T-helper 9 cell (primary cell): ENCODE results near the gene USP11.

Experiments used
- DNase-seq: peaks from one replicate; pipeline ENCODE4 v3.0.0-alpha.2; 2020

Gene USP11

DNA sequence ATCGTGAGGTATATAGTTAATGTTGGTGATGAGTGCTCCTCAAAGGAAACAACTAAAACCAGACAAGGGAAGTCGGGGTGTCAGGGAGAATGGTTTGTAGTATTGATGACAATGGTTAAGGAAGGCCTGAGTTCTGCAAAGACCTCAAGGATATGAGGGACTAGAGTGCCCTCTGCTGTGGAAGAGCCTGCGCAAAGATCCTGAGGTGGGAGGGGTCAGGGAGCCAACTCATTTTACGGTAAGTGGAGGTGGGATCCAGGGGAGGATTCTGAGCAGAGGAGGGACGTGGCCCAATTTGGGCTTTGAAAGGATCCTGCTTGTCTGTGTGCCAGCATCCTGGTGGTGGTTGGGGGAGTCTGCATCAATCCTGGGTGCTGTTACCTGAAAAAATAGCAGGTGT lies 27.8 kb upstream of the USP11 start:
- no peak for DNase-seq

DNA sequence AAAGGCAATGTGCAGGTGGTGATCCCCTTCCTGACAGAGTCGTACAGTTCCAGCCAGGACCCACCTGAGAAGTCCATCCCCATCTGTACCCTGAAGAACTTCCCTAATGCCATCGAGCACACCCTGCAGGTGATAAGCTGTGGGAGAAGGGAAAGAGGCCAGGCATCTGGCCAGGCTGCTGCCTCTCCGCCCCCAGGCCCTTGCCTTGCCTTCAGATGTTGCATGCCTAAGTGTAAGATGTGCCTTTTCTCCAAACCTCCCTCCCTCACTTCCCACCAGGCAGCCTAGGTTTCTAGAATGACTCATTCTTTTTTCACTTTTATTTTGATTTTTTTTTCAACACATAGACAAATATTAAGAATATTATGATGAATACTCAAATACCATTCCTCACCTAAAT lies 26.5 kb upstream of the USP11 start:
- no peak for DNase-seq

DNA sequence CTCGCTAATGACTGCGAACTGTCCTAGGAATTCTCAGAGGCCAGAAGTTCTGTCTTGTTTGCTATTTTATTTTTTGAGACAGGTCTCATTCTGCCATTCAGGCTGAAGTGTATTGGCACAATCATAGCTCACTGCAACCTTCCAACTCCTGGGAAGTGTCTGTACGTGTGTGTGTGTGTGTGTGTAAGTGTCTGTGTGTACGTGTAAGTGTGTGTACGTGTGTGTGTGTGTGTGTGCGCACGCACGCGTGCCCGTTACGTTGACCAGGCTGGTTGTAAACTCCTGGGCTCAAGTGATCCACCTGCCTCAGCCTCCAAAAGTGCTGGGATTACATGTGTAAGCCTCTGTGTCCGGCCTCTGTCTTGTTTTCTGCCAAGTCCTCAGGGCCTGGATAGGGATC lies 24.7 kb upstream of the USP11 start:
- no peak for DNase-seq

DNA sequence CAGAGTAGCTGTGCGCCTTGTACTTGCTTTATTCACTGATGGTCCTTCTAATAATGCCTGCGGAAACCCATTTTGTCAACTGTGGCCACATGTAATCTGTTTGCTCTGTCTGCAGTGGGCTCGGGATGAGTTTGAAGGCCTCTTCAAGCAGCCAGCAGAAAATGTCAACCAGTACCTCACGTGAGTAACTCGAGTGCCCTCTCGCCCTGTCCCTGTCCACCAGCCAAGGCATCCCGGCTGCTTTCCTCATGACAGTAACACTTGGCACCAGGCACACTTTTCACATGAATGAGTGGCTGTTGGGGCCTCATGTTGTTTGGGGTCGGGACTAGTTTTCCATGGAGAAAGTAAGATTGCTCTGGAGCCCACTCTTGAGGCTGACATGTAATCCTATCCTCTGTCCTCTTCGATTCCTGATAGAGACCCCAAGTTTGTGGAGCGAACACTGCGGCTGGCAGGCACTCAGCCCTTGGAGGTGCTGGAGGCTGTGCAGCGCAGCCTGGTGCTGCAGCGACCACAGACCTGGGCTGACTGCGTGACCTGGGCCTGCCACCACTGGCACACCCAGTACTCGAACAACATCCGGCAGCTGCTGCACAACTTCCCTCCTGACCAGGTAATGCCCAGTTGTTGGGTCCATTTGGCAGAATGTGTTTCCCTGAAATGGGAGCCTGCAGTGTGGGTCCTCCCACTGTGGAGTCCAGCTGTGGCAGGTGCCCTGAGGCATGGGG lies 23.1 kb upstream of the USP11 start:
- DNase-seq, result no peak

DNA sequence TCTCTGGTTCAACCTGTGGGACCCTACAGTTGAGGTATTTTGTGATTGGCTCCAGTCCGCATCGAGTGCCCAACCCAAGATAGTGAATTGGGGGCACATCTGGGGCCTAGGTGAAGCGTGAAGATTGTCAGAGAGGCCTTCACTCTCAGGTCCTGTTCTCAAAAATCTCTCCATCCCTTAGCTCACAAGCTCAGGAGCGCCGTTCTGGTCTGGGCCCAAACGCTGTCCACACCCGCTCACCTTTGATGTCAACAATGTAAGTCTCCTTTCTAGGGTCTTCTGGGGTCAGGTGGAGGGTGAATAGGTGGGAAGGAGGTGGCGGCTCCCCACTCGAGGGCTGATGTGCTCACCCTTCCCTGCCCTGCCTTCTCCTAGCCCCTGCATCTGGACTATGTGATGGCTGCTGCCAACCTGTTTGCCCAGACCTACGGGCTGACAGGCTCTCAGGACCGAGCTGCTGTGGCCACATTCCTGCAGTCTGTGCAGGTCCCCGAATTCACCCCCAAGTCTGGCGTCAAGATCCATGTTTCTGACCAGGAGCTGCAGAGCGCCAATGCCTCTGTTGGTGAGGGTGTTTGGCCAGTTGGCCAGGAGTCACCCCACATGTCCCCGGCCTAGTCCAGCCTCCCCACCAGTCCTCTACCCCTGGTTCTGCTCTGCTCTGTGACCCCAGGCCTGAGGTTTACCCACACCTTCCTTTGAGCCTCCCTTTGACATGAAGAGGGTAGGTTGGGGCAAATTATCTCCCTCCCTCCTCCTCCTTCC lies 22.0 kb upstream of the USP11 start:
- DNase-seq, result no peak

DNA sequence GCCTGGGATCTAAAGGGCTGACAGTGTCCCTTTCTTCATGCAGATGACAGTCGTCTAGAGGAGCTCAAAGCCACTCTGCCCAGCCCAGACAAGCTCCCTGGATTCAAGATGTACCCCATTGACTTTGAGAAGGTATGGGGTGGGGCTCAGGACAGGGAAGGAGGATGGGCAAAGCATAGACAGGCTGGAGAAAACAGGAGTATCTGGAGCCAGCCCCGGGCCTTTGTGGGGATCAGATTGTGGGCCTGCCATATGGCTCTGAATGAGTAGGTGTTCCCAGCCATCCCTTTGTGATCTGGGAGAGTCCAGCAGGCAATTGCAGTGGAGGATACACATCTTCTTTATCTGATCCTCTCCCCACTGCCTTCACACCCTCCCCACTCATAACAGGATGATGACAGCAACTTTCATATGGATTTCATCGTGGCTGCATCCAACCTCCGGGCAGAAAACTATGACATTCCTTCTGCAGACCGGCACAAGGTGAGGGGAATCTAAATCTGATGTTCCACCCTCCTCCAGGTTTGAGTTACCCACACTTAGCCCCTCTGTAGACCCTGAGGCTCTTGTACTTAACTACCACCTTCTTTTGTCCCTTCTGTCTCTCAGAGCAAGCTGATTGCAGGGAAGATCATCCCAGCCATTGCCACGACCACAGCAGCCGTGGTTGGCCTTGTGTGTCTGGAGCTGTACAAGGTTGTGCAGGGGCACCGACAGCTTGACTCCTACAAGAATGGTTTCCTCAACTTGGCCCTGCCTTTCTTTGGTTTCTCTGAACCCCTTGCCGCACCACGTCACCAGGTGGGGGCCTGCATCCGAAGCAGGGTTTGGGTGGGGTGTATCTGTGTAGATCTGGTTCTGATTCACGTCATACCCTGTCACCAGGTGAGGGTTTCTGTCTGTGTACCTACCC lies 20.2 kb upstream of the USP11 start:
- no peak for DNase-seq

DNA sequence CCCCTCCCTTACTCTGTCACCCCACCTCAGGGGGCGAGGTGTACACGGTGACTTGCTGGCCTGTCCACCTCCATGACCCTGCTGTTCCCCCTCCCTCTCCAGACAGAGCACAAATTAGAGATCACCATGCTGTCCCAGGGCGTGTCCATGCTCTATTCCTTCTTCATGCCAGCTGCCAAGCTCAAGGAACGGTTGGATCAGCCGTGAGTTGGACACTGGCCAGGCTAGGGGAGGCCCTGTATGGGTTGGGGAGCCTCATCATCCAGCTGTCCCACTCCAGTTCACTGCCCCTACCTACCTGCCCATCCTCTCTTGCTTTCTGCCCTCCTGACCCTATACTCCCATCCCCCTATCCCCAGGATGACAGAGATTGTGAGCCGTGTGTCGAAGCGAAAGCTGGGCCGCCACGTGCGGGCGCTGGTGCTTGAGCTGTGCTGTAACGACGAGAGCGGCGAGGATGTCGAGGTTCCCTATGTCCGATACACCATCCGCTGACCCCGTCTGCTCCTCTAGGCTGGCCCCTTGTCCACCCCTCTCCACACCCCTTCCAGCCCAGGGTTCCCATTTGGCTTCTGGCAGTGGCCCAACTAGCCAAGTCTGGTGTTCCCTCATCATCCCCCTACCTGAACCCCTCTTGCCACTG lies 18.3 kb upstream of the USP11 start:
- DNase-seq, result no peak

DNA sequence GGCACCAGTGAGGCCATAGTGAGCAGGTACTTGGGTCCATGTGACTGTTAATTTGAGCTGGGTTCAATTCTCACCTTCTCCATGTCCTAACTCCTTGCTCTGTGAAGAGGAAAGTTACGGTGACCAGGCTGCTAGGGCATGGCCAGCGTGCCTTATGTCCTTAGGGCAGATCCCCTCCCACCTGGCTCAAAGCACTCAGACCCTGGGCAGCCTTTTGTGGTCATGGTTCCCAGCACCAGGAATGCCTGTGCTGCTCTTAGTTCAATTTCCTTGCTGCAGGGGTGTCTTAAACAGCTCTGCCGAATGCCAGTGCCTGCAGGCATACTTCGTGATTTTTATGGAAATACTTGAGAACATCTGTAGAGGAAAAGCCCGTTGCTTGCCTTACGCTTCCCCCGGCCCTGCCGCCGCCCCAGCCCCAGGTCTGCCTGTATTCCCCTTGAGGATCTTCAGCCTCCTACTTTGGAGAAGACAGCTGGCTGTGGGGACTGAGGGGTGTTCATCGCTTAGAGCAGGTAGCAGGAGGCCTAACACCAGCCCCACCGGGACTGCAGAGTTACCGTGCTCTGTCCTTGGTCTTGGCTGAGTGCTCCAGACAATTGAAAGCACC lies 17.4 kb upstream of the USP11 start:
- no peak for DNase-seq

DNA sequence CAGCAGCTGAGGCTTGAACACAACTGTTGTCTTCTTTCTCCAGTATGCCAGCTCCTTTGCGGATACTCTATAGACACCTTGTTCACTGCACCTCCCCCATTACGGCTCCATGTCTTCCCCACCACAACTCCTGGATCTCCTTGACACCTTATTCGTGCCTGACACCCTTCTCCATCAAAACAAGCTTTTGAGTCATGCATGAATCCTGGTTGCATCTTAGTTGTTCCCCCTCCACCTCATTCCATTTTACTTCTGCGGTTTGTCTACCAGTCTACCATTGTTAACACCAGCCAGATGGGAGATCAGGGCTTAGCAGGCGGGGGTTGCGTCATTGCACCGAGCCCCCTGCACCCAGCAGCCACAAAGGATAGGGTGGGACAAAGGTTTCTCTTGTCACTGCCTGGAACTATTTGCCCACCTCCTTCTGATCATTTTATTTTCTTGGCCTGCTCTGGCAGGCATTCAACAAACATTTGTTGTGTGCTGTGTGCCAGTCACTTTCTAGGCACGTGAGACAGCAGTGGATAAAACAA lies 16.4 kb upstream of the USP11 start:
- DNase-seq, result no peak

DNA sequence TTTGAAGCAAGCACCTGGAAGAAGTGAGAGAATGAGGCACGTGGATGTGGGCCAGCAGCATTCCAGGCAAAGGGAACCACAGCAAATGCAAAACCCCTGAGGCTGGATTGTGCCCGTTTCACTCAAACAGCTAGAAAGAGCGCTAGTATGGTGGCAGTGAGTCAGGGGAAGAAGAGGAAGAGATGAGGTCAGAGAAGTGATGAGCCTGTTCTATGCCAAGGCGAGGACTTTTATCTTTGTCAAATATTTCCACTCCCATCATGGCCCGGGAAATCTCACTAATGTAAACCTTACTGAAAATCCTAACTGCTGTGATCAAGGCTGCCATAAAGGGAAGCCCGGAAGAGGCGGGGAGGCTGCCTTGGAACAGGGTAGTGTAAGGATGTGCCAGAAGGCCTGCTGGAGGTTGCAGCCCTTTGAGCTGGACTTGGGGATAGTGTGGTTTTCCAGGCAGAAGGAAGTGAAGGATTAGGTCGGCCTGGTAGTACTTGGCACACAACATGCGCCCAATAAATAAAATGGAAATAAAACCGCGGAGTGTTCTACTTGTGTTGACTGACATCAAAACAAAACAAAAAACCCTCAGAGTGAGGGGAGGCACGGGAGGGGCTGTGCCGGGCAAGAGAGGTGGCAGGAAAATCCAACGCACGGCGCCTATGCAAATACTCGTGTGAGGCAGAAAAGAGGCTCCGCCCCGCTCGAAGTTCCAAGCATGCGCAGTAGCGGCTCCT lies 15.5 kb upstream of the USP11 start:
- DNase-seq, result no peak

DNA sequence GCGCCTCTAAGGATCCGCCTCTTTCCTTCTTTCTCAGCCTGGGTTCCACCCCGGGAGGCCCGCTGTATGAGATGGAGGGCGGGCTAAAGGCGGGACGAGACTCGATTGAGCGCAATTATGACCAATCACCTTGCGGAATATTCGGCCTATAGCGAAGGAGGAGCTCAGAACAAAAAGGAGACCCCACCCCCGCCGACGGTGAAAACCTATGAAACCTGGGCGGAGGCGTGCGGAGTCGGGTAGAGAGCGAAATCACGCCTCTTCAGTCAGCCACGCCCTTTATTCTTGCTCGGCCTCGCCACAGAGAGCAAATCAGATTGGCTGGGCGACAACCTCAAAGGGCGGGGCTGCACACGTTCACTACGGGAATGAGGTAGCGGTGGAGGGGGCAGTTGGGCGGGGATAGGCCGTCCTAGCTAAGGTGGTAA lies 14.9 kb upstream of the USP11 start:
- DNase-seq, result peak; percentile 97

DNA sequence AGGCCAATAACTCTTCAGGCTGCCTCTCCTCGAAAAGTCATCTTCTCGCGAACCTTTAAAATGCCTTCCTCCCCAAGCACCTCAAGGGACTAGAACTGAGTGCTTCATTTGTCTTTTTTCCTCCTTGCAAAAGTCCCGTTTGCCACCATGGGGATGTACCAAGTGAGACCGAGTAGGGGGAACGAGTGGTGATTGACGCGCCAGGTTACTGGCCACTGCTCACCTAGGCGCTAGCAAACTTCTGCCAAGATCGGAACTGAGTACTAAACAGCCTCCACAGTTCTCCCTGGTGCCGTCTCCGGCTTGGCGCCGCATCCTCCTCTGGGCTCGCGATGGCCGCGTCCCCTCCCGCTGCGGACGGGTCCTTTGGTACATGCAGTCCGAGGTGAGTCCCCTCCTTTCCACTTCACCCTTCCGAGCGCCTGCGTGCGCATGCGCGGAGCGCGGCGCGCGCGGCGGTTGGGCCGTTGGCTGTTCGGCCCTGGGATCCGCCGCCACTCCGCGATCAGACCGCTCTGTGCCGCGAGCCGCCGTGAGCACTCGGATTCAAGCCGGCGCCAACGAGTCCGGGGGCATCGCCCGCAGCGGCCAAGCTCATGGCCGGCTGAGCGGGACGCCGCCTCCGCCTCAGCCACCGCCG lies 14.4 kb upstream of the USP11 start, which contains the start of gene CDK16:
CDK16 (plus strand) TSS at position 402 of the 640 bp plus-strand sequence. CDS start 4,877 bp downstream, outside the sequence.
- peak; percentile 67 for DNase-seq

DNA sequence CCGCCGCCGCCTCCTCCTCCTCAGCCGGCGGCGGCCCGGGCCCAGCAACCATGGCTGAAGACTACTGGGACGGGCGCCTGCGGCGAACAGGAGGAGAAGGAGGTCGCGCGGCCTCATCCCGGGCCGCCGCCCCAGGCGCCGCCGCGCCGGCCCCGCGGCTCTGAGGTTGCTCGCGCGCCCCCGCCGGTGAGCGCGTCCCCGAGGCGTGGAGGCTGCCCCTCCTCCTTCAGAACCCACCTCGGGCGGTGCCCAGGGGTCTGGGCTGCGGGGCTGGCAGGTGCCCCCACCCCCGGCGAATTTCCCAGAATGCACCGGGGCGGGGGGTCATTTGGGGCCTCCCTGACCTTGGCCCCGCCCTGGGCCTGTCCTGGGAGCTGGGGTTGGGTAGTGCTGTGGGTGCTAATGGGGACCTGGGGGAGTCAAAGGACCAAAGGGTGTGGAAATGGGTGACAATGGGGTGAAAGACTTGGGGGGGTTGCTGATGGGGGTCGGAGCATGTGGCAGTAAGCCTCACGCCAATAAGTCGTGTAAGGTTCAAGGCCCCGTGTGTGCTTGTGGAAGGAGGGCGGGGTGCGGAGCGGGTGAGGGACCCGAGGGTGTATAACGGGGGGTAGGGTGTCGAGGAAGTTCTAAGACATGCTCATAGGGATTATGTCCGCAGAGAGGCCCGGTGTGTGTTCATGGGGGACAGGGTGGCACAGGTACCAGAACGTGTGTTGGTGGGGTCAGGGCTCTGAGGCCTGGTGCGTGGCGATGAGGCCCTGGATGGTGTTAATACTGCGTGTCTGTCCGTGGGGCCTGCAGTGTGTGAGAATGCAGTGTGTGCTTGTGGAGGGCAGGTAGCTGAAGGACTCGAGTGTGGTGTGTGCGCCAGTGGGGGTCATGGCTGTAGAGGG lies 13.6 kb upstream of the USP11 start:
- peak; percentile 51 for DNase-seq

DNA sequence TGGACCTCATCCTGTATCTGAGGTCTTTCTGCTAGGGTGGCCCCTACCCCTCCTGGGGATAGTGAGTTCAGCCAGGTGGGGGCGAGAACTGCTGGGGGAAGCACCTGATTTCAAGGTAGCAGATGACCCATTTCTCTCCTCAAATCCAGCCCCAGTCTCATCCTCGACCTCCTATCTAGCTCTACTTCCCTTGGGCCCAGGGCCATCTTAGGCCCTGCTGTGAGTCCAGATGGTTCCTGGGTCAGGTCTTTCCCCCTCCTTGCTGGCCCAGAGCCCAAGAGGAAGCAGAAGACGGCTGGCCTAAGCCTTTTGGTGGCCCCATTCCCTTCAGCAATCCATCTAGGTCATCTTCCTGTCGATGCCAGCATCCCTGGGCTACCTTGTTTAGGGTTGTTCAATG lies 11.1 kb upstream of the USP11 start:
- DNase-seq, result no peak

DNA sequence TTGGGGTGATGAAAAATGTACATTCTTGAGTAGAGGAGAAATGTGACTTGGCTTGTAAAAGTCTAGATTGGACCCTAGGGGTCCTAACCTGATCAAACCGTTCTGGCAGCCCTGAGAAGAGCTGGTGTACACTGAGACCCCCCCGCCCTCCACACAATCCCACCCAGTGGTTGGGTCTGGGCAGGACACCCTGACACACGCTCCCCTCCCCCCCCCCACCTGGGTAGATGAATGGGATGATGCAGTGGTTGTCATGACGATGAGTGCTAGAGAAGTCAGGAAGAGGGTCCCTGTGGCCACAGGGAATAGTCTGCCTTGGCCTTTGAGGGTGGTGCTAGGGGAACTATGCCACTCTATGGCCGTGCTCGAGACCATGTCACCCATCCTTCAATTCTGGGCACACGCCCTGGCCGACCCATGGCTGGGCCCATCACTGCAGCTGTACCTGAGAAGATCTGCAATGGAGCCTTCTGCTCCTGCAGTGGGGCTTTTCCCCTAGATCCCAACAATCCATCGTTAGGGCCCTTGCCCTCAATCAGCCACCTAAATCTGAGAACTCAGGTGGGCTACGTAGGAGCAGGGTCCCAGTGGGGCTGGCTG lies 10.0 kb upstream of the USP11 start:
- no peak for DNase-seq

DNA sequence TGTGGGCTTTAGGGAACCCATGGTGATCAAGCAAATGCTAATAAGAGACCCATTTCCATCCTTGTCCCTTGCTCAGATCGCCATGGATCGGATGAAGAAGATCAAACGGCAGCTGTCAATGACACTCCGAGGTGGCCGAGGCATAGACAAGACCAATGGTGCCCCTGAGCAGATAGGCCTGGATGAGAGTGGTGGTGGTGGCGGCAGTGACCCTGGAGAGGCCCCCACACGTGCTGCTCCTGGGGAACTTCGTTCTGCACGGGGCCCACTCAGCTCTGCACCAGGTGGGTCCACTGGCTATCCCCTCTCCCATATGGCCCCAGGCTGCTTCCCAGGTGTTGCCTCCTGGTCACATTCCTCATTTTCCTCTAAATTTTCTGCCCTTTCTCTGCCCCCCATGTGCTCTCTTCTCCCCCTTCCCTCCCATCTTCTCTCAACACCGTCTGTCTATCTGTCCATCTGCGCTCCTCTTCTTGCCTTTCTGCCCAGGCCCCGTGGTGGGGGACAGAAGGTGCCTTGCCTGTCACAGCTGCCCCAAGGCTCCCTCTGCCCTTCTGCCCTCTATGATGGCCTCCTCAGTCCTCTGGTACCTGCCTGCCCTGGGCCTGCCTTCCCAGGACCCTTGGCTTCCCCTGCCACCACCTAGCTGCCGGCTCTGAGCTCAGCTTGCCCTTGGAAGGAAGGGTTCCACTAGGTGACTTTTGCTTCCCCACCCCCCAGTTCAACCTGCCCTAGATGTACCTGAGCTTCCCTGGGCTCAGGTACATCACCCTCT lies 9.1 kb upstream of the USP11 start:
- no peak for DNase-seq

DNA sequence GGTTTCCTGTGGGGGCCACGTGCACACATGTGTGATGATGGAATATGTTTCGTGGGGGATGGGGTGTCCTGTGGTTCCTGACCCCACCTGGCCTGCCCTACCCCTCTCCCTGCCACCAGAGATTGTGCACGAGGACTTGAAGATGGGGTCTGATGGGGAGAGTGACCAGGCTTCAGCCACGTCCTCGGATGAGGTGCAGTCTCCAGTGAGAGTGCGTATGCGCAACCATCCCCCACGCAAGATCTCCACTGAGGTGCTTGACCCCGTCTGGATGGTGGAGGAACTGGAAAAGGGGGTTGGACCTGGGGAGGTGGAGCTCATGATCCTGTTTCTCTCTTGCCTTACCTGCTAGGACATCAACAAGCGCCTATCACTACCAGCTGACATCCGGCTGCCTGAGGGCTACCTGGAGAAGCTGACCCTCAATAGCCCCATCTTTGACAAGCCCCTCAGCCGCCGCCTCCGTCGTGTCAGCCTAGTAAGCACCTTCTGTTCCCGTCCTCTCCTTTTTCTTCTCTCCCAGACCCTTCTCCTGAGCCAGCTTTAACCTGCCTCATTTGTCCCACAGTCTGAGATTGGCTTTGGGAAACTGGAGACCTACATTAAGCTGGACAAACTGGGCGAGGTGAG lies 8.4 kb upstream of the USP11 start:
- DNase-seq, result no peak

DNA sequence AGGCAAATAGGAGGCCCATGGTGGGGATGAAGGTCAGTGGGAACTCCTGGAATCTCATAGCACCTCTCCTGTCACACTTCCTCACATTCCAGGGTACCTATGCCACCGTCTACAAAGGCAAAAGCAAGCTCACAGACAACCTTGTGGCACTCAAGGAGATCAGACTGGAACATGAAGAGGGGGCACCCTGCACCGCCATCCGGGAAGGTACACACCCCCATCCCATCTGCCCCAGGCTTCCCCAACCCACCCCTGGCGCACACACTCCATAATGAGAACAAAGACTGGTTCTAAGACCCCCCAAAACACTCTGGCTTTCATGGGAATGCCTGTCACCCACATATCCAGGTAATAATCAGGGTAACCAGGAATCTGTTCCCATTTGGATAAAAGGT lies 7.9 kb upstream of the USP11 start:
- no peak for DNase-seq
